Hepatic stellate cell (primary cell): Measurements from ENCODE around the gene ZNF84.

Experiments used
- DNase-seq: peaks from one replicate; pipeline ENCODE4 v3.0.0; 2011; ENCODE audit warnings: low spot score

ZNF84 gene

DNA sequence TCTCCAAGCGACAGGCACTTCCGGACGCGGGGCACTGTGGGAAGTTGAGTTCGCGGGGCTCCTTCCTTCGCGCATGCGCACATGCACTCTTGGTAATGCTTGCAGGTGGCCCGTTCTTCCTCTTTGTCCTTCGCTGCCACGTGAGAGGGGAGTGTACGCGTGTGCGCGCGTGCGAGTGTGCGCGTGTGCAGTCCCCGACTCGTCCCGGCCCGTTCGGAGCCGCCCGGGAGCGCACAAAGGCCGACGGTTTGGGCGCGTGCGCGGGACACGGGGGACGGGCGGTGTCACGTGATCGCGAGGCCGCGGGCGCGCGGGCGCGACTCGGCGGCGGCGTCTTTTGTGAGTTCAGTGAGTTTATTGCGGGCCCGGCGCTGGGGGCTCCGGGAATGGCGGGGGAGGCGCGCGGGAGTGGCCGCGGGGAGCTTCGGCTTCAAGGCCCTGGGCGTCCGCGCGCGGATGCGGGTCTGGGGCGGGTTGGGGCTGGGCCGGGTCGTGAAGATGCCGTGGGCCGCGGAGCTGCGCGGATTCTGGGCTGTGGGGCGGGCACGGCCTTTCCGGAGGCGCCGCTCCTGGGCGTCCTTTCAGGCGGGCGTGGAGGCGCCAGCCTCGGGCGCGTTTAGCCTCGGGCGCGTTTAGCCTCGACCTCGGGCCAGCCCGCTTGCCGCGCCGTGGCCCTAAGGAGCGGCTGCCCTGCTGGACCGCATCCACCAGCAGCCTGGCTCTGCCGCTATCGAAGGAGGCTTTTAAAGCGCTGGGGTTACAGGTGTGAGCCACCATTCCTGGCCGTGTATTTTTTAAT lies at the start of gene ZNF84:
TSS of gene ZNF84 (plus strand) at position 303 of the 799 bp plus-strand sequence. CDS start 3,959 bp downstream, outside the sequence.
- peak; percentile 92 for DNase-seq

DNA sequence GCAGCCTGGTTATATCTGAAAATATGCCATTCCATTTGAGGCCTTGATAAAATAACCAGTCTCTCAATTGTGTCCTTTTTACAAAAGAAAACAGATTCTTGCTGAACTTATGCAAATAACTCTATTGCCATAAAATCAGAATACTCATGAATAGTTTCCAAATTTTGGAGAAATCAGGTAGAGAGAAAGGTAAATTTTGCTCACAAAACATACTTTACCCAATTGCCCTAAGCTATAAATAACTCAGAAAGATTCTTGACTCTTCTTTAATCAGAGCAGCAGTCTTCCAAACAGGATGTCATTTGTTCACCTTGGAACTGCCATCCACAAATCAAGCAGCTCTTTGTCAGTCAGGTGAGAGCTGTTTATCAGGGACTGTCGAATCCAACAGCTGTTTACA lies 38.6 kb upstream of the ZNF84 start:
- no peak for DNase-seq

GRCh38 chr12:133010657-133011297 lies 26.5 kb upstream of the ZNF84 start:
- DNase-seq, result no peak

GRCh38 chr12:133023566-133023965 lies 13.7 kb upstream of the ZNF84 start:
- DNase-seq, result no peak

DNA sequence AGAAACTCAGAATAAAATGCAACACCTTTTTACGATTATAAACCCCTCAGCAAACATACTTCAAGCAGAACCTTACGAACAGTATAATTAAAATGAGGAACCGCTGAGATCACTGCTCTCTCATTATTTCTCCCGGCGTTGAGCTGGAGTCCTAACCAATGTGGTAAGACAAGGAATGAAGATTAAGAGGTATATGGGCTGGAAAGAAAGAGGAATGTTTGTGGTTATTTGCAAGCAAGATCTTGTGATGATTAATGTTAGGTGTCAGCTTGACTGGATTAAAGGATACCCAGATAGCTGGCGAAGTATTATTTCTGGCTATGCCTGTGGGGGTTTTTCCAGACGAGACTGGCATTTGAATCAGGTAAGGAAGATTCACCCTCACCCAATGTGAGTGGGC lies 10.3 kb upstream of the ZNF84 start:
- no peak for DNase-seq

DNA sequence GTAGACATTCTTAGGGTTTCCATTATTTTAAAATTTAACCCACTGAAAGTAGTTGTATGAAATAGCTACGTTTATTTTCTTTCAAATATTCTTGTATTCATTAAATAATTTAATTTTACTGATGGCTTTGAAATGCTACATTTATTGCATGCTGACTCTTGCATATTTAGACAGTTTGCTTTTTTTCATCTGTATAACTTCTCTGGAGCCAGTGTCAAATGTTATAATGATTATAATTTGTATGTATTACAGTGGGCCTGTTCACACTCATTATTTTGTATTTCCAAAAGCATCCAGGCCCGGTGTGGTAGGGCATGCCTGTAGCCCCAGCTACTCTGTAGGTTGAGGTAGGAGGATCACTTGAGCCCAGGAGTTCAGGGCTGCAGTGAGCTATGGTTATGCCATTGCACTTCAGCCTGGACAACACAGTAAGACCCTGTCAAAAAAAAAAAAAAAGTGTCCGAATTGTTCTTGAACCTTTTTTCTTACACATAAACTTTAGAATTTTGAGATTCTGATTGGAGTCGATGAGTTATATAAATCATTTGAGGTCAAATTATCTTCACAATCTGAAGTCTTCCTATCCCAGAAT lies 905 bp downstream of the ZNF84 start:
- DNase-seq, result no peak

DNA sequence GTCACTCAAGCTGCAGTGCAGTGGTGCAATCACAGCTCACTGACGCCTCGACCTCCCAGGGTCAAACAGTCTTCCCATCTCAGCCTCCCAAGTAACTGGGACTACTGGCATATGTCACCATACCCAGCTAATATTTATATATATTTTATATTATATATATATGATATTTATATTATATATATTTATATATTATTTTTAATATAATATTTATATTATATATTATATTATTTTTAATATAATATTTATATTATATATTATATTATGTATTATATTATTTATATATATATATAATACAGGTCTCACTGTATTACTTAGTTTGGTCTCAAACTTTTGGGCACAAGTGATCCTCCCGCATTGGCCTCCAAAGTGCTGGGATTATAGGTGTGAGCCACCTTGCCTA lies 9.4 kb downstream of the ZNF84 start:
- no peak for DNase-seq

GRCh38 chr12:133057446-133057845 lies 20.1 kb downstream of the ZNF84 start:
- DNase-seq, result no peak

- no peak for DNase-seq
Measured at GRCh38 chr12:133058203-133059113, 21.1 kb downstream of the ZNF84 start.

DNA sequence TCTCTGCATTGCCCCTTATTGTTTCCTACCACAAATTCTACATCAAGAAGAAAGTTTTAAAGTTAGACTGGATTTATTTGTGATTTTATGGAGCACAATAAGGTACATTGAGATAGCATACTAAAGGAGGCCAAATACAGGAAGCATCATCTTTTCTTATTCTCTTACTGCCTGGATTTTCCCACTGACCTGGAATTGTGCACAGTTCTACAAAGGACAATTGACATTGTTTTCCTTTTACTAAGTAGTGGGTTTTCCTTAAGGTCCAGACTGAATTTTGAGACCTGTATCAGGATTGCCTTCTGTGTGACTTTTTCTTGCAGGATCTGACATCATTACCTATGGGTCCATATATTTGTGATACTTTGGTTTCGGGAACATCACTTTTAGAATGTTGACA lies 24.6 kb downstream of the ZNF84 start:
- no peak for DNase-seq

DNA sequence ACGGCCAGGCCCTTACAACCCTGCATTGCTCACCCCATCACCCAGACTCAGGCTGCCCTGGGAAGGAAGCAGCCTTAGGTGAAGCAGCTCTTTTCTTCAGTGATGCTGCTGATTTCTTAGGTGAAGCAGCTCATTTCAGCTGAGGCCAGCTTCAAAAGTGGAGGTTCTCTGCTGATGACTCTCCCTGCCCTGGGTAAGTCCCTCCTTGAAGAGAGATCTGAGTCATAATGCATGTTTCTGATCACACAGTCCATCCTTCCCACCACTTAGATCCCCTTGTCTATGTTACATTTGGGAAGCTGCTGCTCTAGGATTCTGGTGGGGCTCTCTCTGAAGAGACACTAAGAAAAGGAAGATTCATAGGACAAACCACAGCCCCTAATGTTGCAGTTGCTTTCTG lies 26.2 kb downstream of the ZNF84 start:
- no peak for DNase-seq

- no peak for DNase-seq
Measured at GRCh38 chr12:133073836-133074235, 36.5 kb downstream of the ZNF84 start.

DNA sequence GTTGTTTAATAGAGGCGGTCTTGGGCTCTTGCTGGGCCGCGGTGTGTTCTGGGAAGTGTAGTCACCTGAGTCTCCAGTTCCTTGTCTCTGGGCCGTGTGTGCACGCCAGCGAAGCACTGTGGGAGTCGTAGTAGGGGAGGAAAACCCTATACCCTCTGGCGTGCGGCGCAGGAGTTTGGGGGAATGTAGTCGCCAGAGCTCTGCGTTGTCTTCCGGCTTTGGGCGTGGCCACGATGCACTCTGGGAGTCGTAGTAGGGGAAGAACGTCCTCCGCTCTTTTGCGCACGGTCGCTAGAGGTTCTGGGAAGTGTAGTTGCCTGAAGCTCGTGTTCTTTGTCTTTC lies 42.7 kb downstream of the ZNF84 start:
- peak; percentile 81 for DNase-seq

DNA sequence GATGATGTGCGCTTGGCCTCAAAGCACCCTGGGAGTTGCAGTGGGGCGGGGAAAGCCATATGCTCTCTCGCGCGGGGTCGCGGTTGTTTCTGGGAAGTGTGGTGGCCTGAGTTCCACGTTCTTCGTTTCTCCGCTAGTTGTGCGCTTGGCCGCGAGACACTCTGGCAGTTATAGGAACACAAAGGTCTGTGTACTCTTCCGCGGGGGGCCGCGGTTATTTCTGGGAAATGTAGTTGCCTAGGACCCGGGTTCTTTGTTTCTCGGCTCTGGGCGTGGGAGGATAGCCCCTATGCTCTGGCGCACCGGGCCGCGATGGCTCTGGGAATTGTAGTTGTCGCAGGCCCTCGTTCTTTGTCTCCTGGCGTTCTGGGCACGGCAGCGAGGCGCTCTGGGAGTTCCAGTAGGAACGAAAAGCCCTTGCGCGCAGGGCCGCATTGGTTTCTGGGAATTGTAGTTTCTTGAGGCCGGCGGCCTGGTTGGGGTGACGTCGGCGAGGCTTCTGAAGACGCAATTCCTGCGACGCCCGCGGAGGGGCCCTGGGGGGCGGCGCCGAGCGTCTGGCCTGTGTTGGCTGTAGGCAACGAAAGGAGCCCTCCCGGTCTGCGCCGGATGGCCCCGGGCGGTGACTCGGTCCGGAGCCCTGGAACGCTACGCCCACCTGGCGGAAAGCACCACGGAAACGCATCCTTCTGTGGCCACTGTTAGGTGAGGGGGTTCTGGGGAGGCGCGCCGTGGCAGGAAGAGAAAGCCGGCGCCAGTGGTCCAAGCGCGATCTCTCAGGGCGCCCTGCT lies 43.3 kb downstream of the ZNF84 start, which contains the start of gene ZNF140:
TSS of gene ZNF140 (plus strand) at position 556 of the 791 bp plus-strand sequence. CDS start 398 bp downstream, outside the sequence.
- peak; percentile 85 for DNase-seq

GRCh38 chr12:133081159-133081780 lies 44.0 kb downstream of the ZNF84 start:
- no peak for DNase-seq

DNA sequence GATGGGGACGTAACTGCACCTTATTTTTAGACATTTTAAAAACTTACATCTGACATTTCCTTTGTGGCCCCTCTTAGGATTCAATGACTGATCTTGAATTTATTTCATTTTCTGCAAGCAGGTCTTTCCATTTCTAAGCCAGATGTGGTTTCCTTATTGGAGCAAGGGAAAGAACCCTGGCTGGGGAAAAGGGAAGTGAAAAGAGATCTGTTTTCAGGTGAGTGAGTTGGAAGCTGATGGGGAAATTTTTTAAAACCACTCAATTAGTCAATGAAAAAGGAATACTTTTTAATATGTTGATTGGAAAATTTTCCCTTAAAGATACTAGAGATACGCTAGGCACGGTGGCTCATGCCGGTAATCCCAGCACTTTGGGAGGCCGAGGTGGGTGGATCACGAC lies 46.0 kb downstream of the ZNF84 start:
- no peak for DNase-seq

DNA sequence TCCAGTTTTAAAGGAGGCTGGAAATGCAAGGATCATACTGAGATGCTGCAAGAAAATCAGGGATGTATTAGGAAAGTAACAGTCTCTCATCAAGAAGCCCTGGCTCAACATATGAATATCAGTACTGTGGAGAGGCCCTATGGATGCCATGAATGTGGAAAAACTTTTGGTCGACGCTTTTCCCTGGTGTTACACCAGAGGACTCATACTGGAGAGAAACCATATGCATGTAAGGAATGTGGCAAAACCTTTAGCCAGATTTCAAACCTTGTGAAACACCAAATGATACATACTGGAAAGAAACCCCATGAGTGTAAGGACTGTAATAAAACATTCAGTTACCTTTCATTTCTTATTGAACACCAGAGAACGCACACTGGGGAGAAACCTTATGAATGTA lies 68.3 kb downstream of the ZNF84 start:
- no peak for DNase-seq

DNA sequence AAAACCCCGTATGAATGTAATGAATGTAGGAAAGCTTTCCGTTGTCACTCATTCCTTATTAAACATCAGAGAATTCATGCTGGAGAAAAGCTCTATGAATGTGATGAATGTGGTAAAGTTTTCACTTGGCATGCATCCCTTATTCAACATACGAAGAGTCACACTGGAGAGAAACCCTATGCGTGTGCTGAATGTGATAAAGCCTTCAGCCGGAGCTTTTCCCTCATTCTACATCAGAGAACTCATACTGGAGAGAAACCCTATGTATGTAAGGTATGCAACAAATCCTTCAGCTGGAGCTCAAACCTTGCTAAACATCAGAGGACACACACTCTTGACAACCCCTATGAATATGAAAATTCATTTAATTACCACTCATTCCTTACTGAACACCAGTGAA lies 68.9 kb downstream of the ZNF84 start:
- DNase-seq, result no peak

DNA sequence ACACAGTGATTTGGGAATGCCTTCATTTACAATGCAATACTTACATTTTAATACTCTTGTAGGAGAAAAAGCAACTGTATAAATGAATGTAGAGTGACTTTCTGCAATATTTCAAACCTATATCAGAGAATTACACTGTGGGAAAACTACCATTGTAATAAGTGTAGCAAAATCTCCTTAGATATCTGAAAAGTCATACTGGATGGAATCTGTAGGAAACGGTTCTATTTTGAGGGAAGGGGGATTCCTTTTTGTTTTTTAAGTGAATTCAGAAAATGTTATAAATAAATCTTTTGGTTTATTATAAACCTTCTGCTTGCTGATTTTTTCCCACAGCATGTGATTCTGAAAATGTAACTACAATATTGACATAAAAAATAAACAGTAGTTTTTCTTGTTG lies 69.8 kb downstream of the ZNF84 start:
- DNase-seq, result no peak

DNA sequence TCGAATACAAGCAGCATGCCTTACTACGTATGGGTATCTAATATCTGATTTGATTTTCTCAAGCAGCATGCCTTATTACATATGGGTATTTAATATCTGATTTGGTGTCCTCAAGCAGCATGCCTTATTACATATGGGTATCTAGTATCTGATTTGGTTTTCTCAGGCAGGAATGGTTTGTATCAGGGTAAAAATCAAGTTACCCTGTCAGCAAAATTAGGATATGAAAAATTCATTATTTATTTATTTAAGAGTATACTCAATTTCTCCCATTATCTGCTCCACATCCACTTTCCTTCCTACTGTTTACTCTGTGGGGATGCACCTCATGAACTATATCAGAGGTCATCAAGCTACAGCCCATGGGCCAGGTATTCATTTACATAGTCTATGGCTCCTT lies 70.8 kb downstream of the ZNF84 start:
- no peak for DNase-seq
